ENCODE measurements around the gene LEAP2.
"Not testable (repeated sequence)": the region's sequence is repeated elsewhere in the genome, so short reads cannot be mapped to it uniquely, and the experiment has no call there.

The LEAP2 gene

GRCh38 chr5:132841305-132841704, 32.2 kb upstream of the LEAP2 start:
- peak; percentile 44 for DNase-seq

DNA sequence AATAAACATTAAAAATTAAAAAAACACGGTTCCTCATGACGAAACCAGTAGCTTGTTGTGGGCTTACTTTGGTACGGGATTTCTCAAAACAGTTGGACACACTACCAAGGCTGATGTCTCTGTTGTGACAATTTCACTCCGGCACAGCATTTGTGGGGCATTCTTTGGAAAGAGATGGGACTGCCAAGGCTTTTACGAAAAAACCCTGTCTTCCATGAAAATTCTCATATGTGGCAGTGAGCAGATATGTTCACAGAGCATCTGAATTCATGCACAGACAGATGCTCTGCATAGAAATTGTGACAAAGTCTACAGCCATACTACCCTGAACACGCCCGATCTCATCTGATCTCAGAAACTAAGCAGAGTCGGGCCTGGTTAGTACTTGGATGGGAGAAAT, 25.2 kb upstream of the LEAP2 start:
- DNase-seq = no peak

- no peak for DNase-seq
Measured at GRCh38 chr5:132849347-132849746, 24.1 kb upstream of the LEAP2 start.

DNA sequence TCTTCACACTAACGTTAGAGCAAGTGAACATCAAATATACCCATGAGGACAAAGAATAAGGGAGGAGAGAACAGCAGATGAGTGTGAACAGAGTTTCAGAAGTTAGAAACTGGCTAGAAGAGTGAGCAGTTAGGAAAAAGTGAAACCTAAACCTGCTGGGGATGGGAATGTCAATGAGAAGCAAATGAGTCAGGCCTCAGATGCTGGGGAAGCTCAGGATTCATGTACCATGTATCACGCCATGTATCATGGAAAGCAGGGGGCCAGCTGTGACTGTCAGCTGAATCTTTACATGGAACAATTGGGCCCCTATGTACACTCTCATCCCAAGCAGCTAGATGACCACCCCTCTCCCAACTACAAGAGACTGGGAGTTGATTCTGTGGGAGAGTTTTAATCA, 23.4 kb upstream of the LEAP2 start:
- DNase-seq = no peak

DNA sequence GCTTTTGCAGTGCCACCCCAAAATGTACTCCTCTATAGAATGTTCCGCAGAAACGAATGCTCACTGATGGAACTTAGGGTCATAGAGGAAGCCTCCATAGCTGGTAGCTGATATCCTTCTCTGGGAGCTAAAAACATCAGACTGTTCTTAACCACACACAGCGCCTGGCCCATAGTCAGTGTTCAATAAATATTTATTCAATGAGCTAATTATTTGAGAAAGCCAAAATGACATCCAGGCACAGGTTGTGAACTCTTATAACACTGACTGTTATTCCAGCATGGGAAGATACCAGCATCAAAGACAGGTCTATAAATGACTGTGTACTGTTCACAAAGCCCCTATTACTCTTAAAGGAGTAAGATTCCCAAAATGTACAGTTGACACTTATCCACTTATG, 20.1 kb upstream of the LEAP2 start:
- no peak for DNase-seq

GRCh38 chr5:132853790-132854189, 19.7 kb upstream of the LEAP2 start:
- no peak for DNase-seq

DNA sequence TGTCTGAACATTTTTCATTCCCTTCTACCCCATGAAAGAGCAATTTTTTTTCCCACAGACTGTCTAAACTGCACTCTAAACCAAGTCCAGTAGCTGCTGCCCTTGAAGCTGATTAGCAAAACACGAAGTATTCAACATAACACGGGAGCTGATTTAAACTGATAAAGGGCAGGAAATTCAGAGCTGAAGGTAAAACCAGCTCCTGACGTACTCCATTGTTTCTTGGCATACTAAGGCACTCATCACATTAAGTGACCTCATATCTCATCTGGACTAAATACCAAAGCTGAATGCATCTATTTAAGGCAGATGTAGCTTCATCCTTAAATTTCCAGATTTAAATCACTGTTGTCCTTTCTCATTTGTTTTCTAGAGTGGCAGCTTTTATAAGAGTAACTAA, 19.2 kb upstream of the LEAP2 start:
- no peak for DNase-seq

DNA sequence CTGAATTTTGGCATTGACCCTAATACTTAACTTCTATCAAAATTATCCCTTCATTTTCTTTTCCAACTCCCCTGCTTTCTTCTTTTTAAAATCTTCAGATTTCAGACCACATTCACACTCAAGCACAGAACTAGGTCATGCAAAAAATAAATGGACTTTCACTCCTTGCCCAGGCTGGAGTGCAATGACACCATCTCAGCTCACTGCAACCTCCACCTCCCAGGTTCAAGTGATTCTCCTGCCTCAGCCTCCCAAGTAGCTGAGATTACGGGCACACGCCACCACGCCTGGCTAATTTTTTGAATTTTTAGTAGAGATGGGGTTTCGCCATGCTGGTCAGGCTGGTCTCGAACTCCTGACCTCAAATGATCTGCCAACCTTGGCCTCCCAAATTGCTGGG, 18.5 kb upstream of the LEAP2 start:
- DNase-seq = not testable (repeated sequence)

DNA sequence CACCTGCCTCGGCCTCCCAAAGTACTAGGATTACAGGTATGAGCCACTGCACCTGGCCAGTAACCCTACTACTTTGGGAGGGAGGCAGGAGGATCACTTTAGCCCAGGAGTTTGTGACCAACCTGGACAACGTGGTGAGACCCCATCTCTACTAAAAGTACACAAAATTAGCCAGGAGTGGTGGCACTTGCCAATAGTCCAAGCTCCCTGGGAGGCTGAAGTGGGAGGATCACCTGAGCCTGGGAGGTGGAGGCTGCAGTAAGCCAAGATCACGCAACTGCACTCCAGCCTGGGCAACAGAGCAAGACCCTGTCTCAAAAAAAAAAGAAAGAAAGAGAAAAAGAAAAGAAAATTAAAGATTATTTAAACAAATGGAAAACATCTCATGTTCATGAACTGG, 17.5 kb upstream of the LEAP2 start:
- no peak for DNase-seq

- no peak for DNase-seq
Measured at GRCh38 chr5:132859889-132860437, 13.5 kb upstream of the LEAP2 start.

GRCh38 chr5:132860742-132861141, 12.7 kb upstream of the LEAP2 start:
- no peak for DNase-seq

DNA sequence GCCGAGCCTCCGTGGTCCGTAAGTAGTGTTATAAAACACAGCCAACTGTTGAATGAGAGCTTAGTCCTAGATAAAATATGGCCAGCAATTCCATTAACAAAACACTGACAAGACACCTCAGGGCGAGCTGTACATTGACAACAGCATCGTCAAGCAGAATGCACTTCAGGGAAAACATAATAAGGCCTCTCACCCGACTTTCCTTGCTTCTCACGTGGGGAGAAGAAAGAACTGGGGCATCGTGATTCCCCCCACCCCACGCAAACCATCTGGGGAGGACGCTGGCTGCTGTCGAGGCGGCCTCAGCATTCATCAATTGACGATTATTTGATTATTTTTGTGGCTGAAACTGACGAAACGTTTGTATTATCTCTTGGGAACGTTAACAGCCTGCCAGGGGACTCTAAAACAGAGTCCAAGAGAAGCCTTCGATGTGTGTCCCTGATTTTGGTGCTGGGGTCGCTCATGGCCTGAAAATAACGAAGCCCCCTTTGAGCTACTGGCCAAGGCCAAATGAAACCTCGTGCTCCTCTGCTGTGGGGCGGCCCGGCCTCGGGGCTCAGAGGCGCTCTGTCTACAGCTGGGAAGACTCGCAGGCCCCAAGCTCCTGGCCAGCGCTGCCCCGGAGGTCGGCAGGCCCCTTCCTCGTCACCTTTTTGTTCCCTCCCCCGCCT, 7.7 kb upstream of the LEAP2 start:
- DNase-seq = no peak

- DNase-seq = peak; percentile 99
Measured at GRCh38 chr5:132866342-132867045, 7.0 kb upstream of the LEAP2 start, which contains the start of the genes GDF9 and UQCRQ. GDF9 (minus strand) TSS chr5:132866469; CDS start chr5:132864533, 1,936 bp downstream. UQCRQ (plus strand) TSS chr5:132866642; CDS start chr5:132866882, 240 bp downstream.

- no peak for DNase-seq
Measured at GRCh38 chr5:132867046-132867451, 6.4 kb upstream of the LEAP2 start.

DNA sequence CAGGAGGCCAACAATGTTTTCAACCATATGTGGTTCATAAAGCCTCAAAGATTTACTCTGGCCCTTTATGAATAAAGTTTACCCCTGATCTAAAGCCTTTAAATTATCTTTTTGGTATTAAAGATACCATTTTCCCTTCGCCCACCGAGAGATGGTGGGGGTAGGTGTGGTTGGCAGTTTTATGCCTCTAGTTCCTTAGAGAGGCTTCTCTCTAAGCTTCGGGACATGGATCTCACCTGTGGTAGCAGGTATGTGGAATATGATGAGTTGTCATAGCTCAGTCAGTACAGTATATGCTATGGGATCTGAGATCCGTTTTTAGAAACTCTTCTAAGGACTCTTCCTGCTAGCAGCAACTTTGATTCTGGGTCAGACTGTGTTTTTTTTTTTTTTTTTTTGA, 4.7 kb upstream of the LEAP2 start:
- no peak for DNase-seq

GRCh38 chr5:132870801-132871200, 2.7 kb upstream of the LEAP2 start:
- no peak for DNase-seq

DNA sequence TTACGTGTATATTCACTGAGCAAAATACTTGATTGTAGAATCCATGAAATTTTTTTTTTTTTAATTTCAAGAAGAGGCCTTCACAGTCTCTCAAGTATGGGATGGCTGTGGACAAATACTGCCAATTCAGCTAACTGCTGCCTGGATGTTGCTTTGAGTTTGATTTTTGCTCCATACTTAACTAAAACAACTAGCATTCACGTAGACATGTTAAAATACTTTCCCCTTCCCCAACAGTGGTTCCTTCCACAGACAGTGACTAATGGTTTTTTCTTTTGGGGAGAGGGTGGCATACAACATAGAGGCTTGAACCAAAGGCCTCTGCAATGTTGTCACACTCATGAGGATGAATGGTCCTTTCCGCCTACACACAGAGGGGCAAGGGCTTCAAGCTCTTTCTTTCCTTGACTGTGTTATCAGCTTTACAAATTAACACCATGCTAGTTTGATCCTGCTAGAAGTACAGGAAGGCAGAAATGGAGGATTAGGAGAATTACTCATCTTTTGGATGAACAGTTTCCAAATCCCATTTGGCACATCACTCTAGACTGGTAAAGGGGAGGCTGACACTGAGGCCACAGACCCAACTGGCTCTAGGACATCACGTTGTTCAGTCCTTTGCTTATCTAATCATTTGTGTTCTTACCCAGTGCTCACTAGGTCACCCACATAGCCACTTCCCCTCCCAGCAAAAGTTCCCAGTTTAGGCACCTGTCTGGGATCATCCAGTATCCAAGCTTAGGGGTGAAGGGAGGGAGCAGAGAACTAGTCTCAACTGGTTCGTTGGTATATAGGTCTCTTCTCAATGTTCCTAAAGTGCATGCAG, 1.8 kb upstream of the LEAP2 start:
- no peak for DNase-seq

- DNase-seq = no peak
Measured at GRCh38 chr5:132872788-132873118, 715 bp upstream of the LEAP2 start.

GRCh38 chr5:132873930-132874271, 433 bp downstream of the LEAP2 start:
- DNase-seq = no peak

DNA sequence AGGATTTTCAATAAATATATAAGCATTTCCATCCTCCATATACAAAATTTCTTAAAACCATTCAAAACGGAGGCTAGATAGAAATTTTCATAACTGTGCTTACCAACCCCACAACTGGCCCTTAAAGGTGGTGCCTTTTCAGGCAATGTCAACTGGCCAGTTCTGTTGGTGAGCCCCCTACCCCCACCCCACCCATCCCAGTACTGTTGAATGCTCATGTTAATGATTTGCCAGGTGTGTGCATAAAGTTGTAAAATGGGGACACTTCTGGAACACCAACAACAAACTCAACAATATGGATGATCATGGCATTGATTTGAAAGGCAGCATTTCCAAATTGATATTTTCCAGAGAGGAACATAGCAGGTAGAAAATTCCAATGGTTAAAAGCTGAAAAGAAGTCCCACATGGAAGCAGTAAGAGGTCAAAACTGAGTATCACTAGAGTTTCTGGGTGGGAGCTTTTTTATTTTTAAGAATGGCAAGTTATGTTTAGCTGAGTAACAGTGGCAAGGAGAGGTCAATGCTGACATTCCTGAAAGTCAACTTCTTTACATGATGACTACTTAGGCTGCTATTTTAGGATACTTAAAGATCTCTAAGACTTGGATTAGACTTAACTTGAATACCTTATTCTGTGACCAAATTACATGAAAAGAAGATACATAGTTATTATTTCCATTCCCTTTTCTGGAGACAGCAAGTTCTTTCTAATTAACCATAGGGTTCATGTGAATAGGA, 2.7 kb downstream of the LEAP2 start:
- no peak for DNase-seq

GRCh38 chr5:132877466-132877865, 4.0 kb downstream of the LEAP2 start:
- DNase-seq = no peak

- no peak for DNase-seq
Measured at GRCh38 chr5:132877938-132878337, 4.5 kb downstream of the LEAP2 start.

- peak; percentile 83 for DNase-seq
Measured at GRCh38 chr5:132883261-132883834, 9.9 kb downstream of the LEAP2 start.
